Uterus (tissue), 4 donors: Measurements from ENCODE around the gene SASH1. TPM values are rescaled to one million over a fixed set of nuclear protein-coding genes. Genes with fewer than 3 reads are reported as not detected.
"Not testable (repeated sequence)": the region's sequence is repeated elsewhere in the genome, so short reads cannot be mapped to it uniquely, and the experiment has no call there.

Experiments used
- DNase-seq, 2 donors: peaks; one replicate each; pipeline ENCODE4 v3.0.0-alpha.2; 2019 to 2020
- H3K27ac ChIP-seq, 2 donors: fragments of 200-600 bp; sonication (generic); 1 replicate in 1 of 2; 2 replicates in 1 of 2; pipeline ENCODE4 v1.5.1; 2016 to 2018
- H3K27me3 ChIP-seq, 2 donors: fragments of 200-600 bp; sonication (generic); one replicate each; pipeline ENCODE4 v1.5.1; 2018 to 2019; ENCODE audit warnings: control low read depth in 1 of 2
- H3K36me3 ChIP-seq, 2 donors: fragments of 200-600 bp; sonication (generic); one replicate each; pipeline ENCODE4 v1.5.1; 2019; ENCODE audit warnings: control low read depth in 1 of 2
- H3K4me1 ChIP-seq, 2 donors: fragments of 200-600 bp; sonication (generic); one replicate each; pipeline ENCODE4 v1.5.1; 2018 to 2019; ENCODE audit warnings: control low read depth in 1 of 2
- H3K4me3 ChIP-seq, 2 donors: fragments of 200-600 bp; sonication (generic); 1 replicate in 1 of 2; 2 replicates in 1 of 2; pipeline ENCODE4 v1.5.1; 2018 to 2019; ENCODE audit warnings: mild to moderate bottlenecking in 1 of 2
- H3K9me3 ChIP-seq, 2 donors: fragments of 200-600 bp; sonication (generic); one replicate each; pipeline ENCODE4 v1.5.1; 2019; ENCODE audit warnings: control low read depth in 1 of 2
- POLR2A ChIP-seq, 2 donors: fragments of 450-650 bp; IDR thresholded peaks; one replicate each; pipeline ENCODE4 v1.6.1; 2016; ENCODE audit warnings: antibody characterized with exemption in 2 of 2, mild to moderate bottlenecking in 1 of 2, moderate library complexity in 1 of 2
- intact Hi-C: fragments of 100-400 bp; cut with DNase I; formaldehyde crosslinking; loops from one replicate; pipeline ENCODE4 v1.15.1; 2023; ENCODE audit warnings: low total_unique reads
- total RNA-seq, 4 donors: library from RNA; depleted of rRNA in 3 of 4; stranded (reverse); fragments of >200 nt in 3 of 4; gene quantifications; one replicate each; pipeline versions ENCODE4 v1.1.0 to v1.2.4, GENCODE V29; 2014 to 2023
- TF ChIP-seq, protein P1 (sequence below), 4 experiments: fragments of 200-600 bp in 2 of 4; fragments of 450-650 bp in 2 of 4; sonication (generic) in 2 of 4; IDR thresholded peaks; one replicate each; pipeline ENCODE4 v1.5.1; 2016 to 2019; ENCODE audit warnings: antibody characterized with exemption in 4 of 4, mild to moderate bottlenecking in 2 of 4, moderate library complexity in 1 of 4
- donor health status: DM: yes; HTN: yes; CAD: no.

The SASH1 gene
- total RNA-seq, 4 donors from 2014 or later = 31.2 to 79.9 (median 54.3) TPM

DNA sequence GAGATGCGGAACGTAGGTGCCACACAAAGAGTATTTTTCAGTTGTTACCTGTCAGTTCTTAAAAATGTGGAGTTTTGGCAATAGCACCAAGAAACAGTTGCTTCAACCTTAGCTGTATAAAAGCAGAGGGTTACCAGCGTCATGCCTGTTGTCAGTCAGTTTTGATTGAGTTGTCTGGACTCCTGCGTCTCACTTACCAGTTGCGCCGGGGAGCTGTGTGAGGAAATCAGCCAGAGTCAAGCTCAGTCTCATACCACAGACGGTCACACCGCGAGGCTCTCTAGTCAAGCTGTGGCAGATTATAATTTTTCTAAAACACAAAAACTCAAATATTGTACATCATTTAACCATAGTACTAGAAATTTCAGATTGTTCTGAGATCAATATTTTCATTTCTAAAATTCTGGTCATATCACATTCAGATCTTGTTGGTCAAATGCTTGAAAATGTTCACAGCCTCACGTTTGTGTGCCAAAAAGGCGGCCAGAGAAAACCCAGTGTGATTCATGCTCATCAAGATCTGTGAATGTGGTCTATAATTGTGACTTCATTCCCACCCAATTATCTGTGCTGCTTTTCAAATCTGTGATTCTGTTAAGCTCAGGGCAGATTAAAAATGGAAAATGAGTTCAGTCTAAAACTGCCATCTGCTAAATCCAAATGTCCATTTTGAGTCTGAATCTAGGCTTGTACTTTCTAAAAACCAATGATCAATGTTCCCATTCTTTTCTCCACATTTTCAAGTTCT is 37.5 kb downstream of the SASH1 start:
- H3K36me3 ChIP-seq = no peaks in the 10 kb centered on the region
- intact Hi-C loops = no loop called here
- no peak overlapping the region for H3K4me3 ChIP-seq
- no peak overlapping the region for H3K27ac ChIP-seq
- no peaks in the 10 kb centered on the region for H3K27me3 ChIP-seq
- DNase-seq = no peak
- H3K4me1 ChIP-seq = no peaks in the 10 kb centered on the region
- no peak for TF ChIP-seq POLR2A (IDR thresholded peaks at IDR 0.05)
- TF ChIP-seq, protein P1, sequence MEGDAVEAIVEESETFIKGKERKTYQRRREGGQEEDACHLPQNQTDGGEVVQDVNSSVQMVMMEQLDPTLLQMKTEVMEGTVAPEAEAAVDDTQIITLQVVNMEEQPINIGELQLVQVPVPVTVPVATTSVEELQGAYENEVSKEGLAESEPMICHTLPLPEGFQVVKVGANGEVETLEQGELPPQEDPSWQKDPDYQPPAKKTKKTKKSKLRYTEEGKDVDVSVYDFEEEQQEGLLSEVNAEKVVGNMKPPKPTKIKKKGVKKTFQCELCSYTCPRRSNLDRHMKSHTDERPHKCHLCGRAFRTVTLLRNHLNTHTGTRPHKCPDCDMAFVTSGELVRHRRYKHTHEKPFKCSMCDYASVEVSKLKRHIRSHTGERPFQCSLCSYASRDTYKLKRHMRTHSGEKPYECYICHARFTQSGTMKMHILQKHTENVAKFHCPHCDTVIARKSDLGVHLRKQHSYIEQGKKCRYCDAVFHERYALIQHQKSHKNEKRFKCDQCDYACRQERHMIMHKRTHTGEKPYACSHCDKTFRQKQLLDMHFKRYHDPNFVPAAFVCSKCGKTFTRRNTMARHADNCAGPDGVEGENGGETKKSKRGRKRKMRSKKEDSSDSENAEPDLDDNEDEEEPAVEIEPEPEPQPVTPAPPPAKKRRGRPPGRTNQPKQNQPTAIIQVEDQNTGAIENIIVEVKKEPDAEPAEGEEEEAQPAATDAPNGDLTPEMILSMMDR (IDR thresholded peaks at IDR 0.05) = no peak
- H3K9me3 ChIP-seq = no peaks in the 10 kb centered on the region

DNA sequence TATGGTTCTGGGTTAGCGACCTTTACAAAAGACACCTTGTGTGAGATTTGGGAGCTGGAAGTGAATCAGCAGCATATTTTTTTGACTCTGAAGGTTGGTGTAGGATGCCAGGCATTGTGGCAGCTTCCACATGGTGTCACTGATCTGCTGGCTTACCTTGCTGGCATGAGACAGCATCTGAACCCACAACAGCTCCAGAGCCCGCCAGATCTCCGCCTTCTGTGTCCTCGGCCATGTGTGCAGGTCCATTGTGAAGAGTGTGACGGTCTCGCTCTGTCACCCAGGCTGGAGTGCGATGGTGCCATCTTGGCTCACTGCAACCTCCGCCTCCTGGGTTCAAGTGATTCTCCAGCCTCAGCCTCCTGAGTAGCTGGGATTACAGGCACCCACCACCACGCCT is 39.4 kb downstream of the SASH1 start:
- H3K4me1 ChIP-seq, H3K36me3 ChIP-seq, H3K9me3 ChIP-seq, H3K27ac ChIP-seq, intact Hi-C loops, DNase-seq, H3K4me3 ChIP-seq, H3K27me3 ChIP-seq: not testable (repeated sequence)

DNA sequence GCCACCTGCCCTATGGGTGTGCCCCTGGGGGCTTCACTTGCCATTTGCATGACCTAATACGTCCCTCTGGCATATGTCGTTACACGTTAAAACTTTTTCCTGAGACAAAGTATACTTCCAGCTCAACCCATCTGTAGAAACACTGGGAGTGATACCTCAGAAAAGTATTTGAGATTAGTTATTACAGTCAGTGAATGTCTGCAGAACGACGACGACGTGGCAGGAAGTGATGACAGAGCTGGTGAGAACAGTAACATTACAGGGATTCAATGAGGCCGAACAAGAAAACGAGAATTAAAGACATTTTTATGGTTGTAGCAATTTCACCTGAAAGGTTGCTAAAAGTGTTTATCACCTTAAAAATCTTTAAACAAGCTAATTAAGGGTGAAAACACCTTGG is 40.2 kb downstream of the SASH1 start:
- Histone ChIP-seq H3K27me3 (no peaks in the 10 kb centered on the region), H3K9me3 (no peaks in the 10 kb centered on the region), H3K27ac (no peak overlapping the region), H3K36me3 (no peaks in the 10 kb centered on the region), H3K4me1 (no peaks in the 10 kb centered on the region), H3K4me3 (no peak overlapping the region)
- DNase-seq = no peak
- no peak for TF ChIP-seq POLR2A (IDR thresholded peaks at IDR 0.05)
- TF ChIP-seq, protein P1 (IDR thresholded peaks at IDR 0.05) = no peak
- intact Hi-C loops = no loop called here

DNA sequence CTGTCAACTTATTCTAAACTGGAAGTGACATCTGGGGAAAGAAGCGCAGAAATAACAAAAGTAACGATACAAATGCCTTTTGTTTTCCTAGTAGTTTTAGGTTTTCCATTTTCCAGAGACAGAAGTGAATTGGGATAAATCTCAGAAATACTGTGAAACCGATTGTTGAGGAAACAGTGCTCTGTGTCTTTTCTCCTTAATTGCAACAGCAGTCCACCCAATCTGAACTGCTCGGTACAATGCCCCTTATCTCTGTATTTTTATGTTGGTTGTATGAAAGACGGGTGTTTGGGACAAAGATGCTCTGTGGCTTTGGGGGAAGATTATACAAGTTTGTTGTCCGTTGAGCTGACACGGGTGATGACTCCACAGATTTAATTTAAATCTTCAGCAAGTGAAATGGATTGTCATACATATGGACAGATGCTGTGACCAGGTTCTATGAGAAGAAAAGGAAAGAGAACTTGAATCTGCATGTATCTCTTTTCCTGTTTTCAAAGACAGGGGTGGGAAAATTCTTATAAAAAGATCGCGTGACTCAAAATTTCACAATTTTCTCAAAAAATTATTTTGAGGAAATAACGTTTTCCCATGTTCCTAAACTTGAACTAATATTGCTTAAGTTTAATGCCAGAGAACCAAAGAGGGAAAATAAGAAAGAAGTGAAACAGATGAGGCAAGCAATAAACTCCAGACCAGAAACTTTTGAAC is 41.2 kb downstream of the SASH1 start:
- DNase-seq = no peak
- no peaks in the 10 kb centered on the region for H3K36me3 ChIP-seq
- H3K9me3 ChIP-seq = no peaks in the 10 kb centered on the region
- H3K4me3 ChIP-seq = no peak overlapping the region
- no peaks in the 10 kb centered on the region for H3K4me1 ChIP-seq
- no peak overlapping the region for H3K27ac ChIP-seq
- H3K27me3 ChIP-seq = no peaks in the 10 kb centered on the region
- intact Hi-C loops = no loop called here
- TF ChIP-seq POLR2A (IDR thresholded peaks at IDR 0.05) = no peak
- TF ChIP-seq, protein P1 (IDR thresholded peaks at IDR 0.05) = no peak

DNA sequence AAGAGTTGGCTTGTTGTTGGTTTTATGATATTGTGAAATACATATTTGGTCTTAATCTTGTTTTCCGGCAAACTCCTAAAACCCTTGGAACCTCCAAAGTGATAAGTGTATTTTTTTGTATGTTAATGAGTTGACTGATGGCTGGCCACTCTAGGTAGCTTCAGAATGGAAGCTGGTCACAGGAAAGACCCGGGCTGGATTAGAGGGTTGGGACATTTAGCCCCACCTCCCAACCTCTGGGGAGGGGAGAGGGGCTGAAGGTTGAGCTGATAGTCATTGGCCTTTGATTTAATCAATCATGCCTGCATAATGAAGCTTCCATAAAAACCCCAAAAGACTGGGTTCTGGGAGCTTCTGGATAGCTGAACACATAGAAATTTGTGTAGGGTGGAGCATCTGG is 42.7 kb downstream of the SASH1 start:
- Histone ChIP-seq H3K9me3 (no peaks in the 10 kb centered on the region), H3K27ac (no peak overlapping the region), H3K4me3 (no peak overlapping the region), H3K36me3 (no peaks in the 10 kb centered on the region), H3K4me1 (no peaks in the 10 kb centered on the region), H3K27me3 (no peaks in the 10 kb centered on the region)
- TF ChIP-seq, protein P1 (IDR thresholded peaks at IDR 0.05) = no peak
- no peak for TF ChIP-seq POLR2A (IDR thresholded peaks at IDR 0.05)
- intact Hi-C loops = no loop called here
- no peak for DNase-seq
